AG08395 (cell line): ENCODE data around the gene POLR3F.
A peak's percentile ranks its signal among the peaks of the same experiment; 100 is the strongest.
"Not testable (repeated sequence)": the region's sequence is repeated elsewhere in the genome, so short reads cannot be mapped to it uniquely, and the experiment has no call there.

Experiments
- DNase-seq: peaks from one replicate; pipeline ENCODE4 v3.0.0; 2012; ENCODE audit warnings: mixed read lengths, low spot score

The POLR3F gene

GRCh38 chr20:18466894-18467730, at the start of gene POLR3F, which contains the start of gene DZANK1:
TSS of gene POLR3F (plus strand) at chr20:18467390. CDS start at chr20:18467507, 117 bp downstream.
TSS of gene DZANK1 (minus strand) at chr20:18467030. CDS start at chr20:18465358, 1,672 bp downstream.
- peak; percentile 99 for DNase-seq

GRCh38 chr20:18421608-18422007, 45.6 kb upstream of the POLR3F start:
- DNase-seq: no peak

- DNase-seq: no peak
These were observed 40.0 kb upstream of the POLR3F start for GRCh38 chr20:18427214-18427613.

GRCh38 chr20:18428490-18429173, 38.6 kb upstream of the POLR3F start:
- DNase-seq: no peak

GRCh38 chr20:18430172-18430826, 36.9 kb upstream of the POLR3F start:
- no peak for DNase-seq

- no peak for DNase-seq
These were observed 36.0 kb upstream of the POLR3F start for GRCh38 chr20:18431206-18431605.

- no peak for DNase-seq
These were observed 30.3 kb upstream of the POLR3F start for GRCh38 chr20:18436847-18437246.

- no peak for DNase-seq
These were observed 26.8 kb upstream of the POLR3F start for GRCh38 chr20:18440403-18440802.

- no peak for DNase-seq
These were observed 23.3 kb upstream of the POLR3F start for GRCh38 chr20:18443886-18444285.

- no peak for DNase-seq
These were observed 10.6 kb upstream of the POLR3F start for GRCh38 chr20:18456600-18456999.

- DNase-seq: no peak
These were observed 1.5 kb upstream of the POLR3F start for GRCh38 chr20:18465536-18466200.

- no peak for DNase-seq
These were observed 656 bp upstream of the POLR3F start for GRCh38 chr20:18466574-18466893.

GRCh38 chr20:18477218-18477617, 10.0 kb downstream of the POLR3F start:
- DNase-seq: no peak

- no peak for DNase-seq
These were observed 10.6 kb downstream of the POLR3F start for GRCh38 chr20:18477821-18478220.

GRCh38 chr20:18481596-18481995, 14.4 kb downstream of the POLR3F start:
- no peak for DNase-seq

- DNase-seq: no peak
These were observed 21.1 kb downstream of the POLR3F start for GRCh38 chr20:18488301-18488700.

GRCh38 chr20:18496042-18496441, 28.9 kb downstream of the POLR3F start:
- DNase-seq: no peak

- DNase-seq: peak; percentile 91
These were observed 29.8 kb downstream of the POLR3F start, which contains the start of gene RBBP9 for GRCh38 chr20:18496740-18497592. TSS of gene RBBP9 (minus strand) at chr20:18497225. CDS start at chr20:18497167, 58 bp downstream.

GRCh38 chr20:18497603-18498002, 30.4 kb downstream of the POLR3F start:
- no peak for DNase-seq

- not testable (repeated sequence) for DNase-seq
These were observed 34.5 kb downstream of the POLR3F start for GRCh38 chr20:18501672-18502071.

- DNase-seq: no peak
These were observed 37.4 kb downstream of the POLR3F start for GRCh38 chr20:18504479-18505060.
